HepG2 (cell line): ENCODE measurements around the gene PDLIM7. TPM values are rescaled to one million over a fixed set of nuclear protein-coding genes. Genes with fewer than 3 reads are reported as not detected.
A peak's percentile ranks its signal among the peaks of the same experiment; 100 is the strongest.

Experiments used
- ATF6 ChIP-seq: sonication (generic); formaldehyde crosslinking; conservative IDR thresholded peaks from 2 replicates; pipeline ENCODE4 v1.4.0; 2020; ENCODE audit warnings: missing genetic modification reagents
- BRCA1 ChIP-seq: sonication (generic); formaldehyde crosslinking; IDR thresholded peaks from 2 replicates; pipeline ENCODE4 v1.4.0; 2020; ENCODE audit warnings: missing genetic modification reagents
- CAMTA2 ChIP-seq: sonication (generic); formaldehyde crosslinking; IDR thresholded peaks from 2 replicates; pipeline ENCODE4 v1.4.0; 2020; ENCODE audit warnings: mild to moderate bottlenecking, missing genetic modification reagents, borderline replicate concordance
- CCDC6 ChIP-seq: sonication (generic); formaldehyde crosslinking; IDR thresholded peaks from 2 replicates; pipeline ENCODE4 v1.8.1; 2022; ENCODE audit warnings: mild to moderate bottlenecking, missing genetic modification reagents, moderate library complexity
- CREB1 ChIP-seq, 2 experiments: fragments of 450-650 bp in 1 of 2; IDR thresholded peaks; 2 replicates each; pipeline ENCODE4 v1.6.1; 2016 to 2017; ENCODE audit warnings: control low read depth in 1 of 2, mild to moderate bottlenecking in 1 of 2, missing compliant biosample characterization in 1 of 2, missing genetic modification characterization in 1 of 2
- HMG20A ChIP-seq: IDR thresholded peaks from 2 replicates; pipeline ENCODE4 v1.6.1; 2016; ENCODE audit warnings: borderline replicate concordance
- MIER2 ChIP-seq: IDR thresholded peaks from 2 replicates; pipeline ENCODE4 v1.6.1; 2016; ENCODE audit warnings: missing biosample characterization, missing genetic modification reagents
- NFYB ChIP-seq: sonication (generic); formaldehyde crosslinking; IDR thresholded peaks from 2 replicates; pipeline ENCODE4 v1.4.0; 2020; ENCODE audit warnings: missing genetic modification reagents
- NR2F1 ChIP-seq, 2 experiments: fragments of 450-650 bp in 1 of 2; formaldehyde crosslinking in 1 of 2; IDR thresholded peaks; 2 replicates each; pipeline versions ENCODE4 v1.5.0 to v1.6.1; 2016 to 2020; ENCODE audit warnings: mild to moderate bottlenecking in 1 of 2, missing compliant biosample characterization in 1 of 2, missing genetic modification reagents in 1 of 2, moderate library complexity in 1 of 2
- NR2F6 ChIP-seq, 2 experiments: IDR thresholded peaks; 2 replicates each; pipeline ENCODE4 v1.6.1; 2016; ENCODE audit warnings: antibody characterized with exemption in 1 of 2, mild to moderate bottlenecking in 1 of 2
- PAWR ChIP-seq: sonication (generic); formaldehyde crosslinking; IDR thresholded peaks from 2 replicates; pipeline ENCODE4 v1.4.0; 2020; ENCODE audit warnings: missing genetic modification reagents, mild to moderate bottlenecking, borderline replicate concordance
- PHF8 ChIP-seq: sonication (generic); formaldehyde crosslinking; IDR thresholded peaks from 2 replicates; pipeline ENCODE4 v1.5.0; 2020; ENCODE audit warnings: missing genetic modification reagents
- POGZ ChIP-seq: sonication (generic); formaldehyde crosslinking; IDR thresholded peaks from 2 replicates; pipeline ENCODE4 v1.4.0; 2020; ENCODE audit warnings: mild to moderate bottlenecking, missing genetic modification reagents
- RARA ChIP-seq: IDR thresholded peaks from 2 replicates; pipeline ENCODE4 v1.6.1; 2016; ENCODE audit warnings: missing genetic modification reagents, missing compliant biosample characterization
- SSRP1 ChIP-seq: IDR thresholded peaks from 2 replicates; pipeline ENCODE4 v1.6.1; 2016; ENCODE audit warnings: control low read depth
- ZBTB37 ChIP-seq: sonication (generic); formaldehyde crosslinking; IDR thresholded peaks from 2 replicates; pipeline ENCODE4 v1.4.0; 2020; ENCODE audit warnings: mild to moderate bottlenecking, missing genetic modification reagents
- ZFYVE20 ChIP-seq: sonication (generic); formaldehyde crosslinking; IDR thresholded peaks from 2 replicates; pipeline ENCODE4 v1.8.0; 2023; ENCODE audit warnings: low read depth, mild to moderate bottlenecking, moderate library complexity, missing genetic modification reagents, borderline replicate concordance
- ZKSCAN5 ChIP-seq: sonication (generic); formaldehyde crosslinking; IDR thresholded peaks from 2 replicates; pipeline ENCODE4 v1.5.1; 2020; ENCODE audit warnings: mild to moderate bottlenecking, missing genetic modification reagents
- ZMYM3 ChIP-seq: sonication (generic); formaldehyde crosslinking; IDR thresholded peaks from 2 replicates; pipeline ENCODE4 v1.5.1; 2020; ENCODE audit warnings: mild to moderate bottlenecking, missing genetic modification reagents
- ZNF205 ChIP-seq: IDR thresholded peaks from 2 replicates; pipeline ENCODE4 v1.6.1; 2018; ENCODE audit warnings: missing biosample characterization, missing genetic modification reagents
- ZNF260 ChIP-seq: sonication (generic); formaldehyde crosslinking; IDR thresholded peaks from 2 replicates; pipeline ENCODE4 v1.4.0; 2020; ENCODE audit warnings: missing genetic modification reagents, low read depth, mild to moderate bottlenecking, borderline replicate concordance
- ZNF501 ChIP-seq: sonication (generic); formaldehyde crosslinking; IDR thresholded peaks from 2 replicates; pipeline ENCODE4 v1.5.1; 2020; ENCODE audit warnings: mild to moderate bottlenecking, moderate library complexity, missing genetic modification reagents
- ZNF597 ChIP-seq: sonication (generic); formaldehyde crosslinking; IDR thresholded peaks from 2 replicates; pipeline ENCODE4 v1.5.0; 2020; ENCODE audit warnings: missing genetic modification reagents
- ZNF75D ChIP-seq: sonication (generic); formaldehyde crosslinking; IDR thresholded peaks from 2 replicates; pipeline ENCODE4 v1.8.1; 2023; ENCODE audit warnings: missing genetic modification reagents, mild to moderate bottlenecking, borderline replicate concordance
- ZNF790 ChIP-seq: sonication (generic); formaldehyde crosslinking; IDR thresholded peaks from 2 replicates; pipeline ENCODE4 v1.8.0; 2022; ENCODE audit warnings: missing genetic modification reagents, mild to moderate bottlenecking, borderline replicate concordance
- polyA plus RNA-seq, 8 experiments: library from polyadenylated mRNA; depleted of rRNA in 3 of 8; stranded (reverse) in 7 of 8; unstranded in 1 of 8; fragments of >200 nt; fragmentation: Illumina TruSeq in 4 of 8; extraction: Trizol in 4 of 8; gene quantifications; 2 replicates each; pipeline versions ENCODE4 v1.2.1 to v1.2.3, GENCODE V29; 2011 to 2016; ENCODE audit warnings: low read depth in 4 of 8, missing spikeins in 1 of 8, mixed read lengths in 1 of 8; ENCODE audit not compliant: insufficient read depth in 1 of 8
- total RNA-seq, 5 experiments: library from RNA; depleted of rRNA; stranded (reverse); fragments of >200 nt; fragmentation: Illumina TruSeq; extraction: Trizol; gene quantifications; 2 replicates each; pipeline ENCODE4 v1.2.3, GENCODE V29; 2016; ENCODE audit warnings: low read depth in 1 of 5
- TF ChIP-seq, protein P1 (sequence below): sonication (generic); formaldehyde crosslinking; IDR thresholded peaks from 2 replicates; pipeline ENCODE4 v1.8.0; 2023; ENCODE audit warnings: mild to moderate bottlenecking, missing genetic modification reagents

The PDLIM7 gene
- total and polyA plus RNA-seq, 2 of the 13 experiments (the other 11 are each of a cell fraction or from before 2014, with no cell fraction given): 21.1 to 31.3 TPM

DNA sequence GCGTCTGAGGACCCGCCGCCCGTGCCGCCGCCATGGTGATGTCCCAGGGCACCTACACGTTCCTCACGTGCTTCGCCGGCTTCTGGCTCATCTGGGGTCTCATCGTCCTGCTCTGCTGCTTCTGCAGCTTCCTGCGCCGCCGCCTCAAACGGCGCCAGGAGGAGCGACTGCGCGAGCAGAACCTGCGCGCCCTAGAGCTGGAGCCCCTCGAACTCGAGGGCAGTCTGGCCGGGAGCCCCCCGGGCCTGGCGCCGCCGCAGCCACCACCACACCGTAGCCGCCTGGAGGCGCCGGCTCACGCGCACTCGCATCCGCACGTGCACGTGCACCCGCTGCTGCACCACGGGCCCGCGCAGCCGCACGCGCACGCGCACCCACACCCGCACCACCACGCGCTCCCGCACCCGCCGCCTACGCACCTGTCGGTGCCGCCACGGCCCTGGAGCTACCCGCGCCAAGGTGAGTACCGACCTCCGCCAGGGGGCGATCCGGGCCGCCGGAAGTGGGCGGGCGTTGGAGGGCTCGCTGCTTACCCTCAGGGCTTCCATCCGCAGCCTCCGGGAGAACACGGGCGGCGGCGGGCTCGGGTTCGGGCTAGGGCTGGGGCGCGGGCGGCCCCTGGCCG, 42.3 kb downstream of the PDLIM7 start (continued):
- TF ChIP-seq MIER2 (CRISPR knock-in tag): no peak
- peak; percentile 73 for TF ChIP-seq ZNF501 (CRISPR knock-in tag)
- TF ChIP-seq RARA (CRISPR knock-in tag): 0 out of 2 replicates have a peak, but pooled peaks have one; percentile 6
- TF ChIP-seq ZNF205 (CRISPR knock-in tag): no peak; the same call in 1 of the 2 replicates
- peak; percentile 91 for TF ChIP-seq CCDC6 (CRISPR knock-in tag)
- TF ChIP-seq ZNF597 (CRISPR knock-in tag): no peak
- TF ChIP-seq, protein P1, sequence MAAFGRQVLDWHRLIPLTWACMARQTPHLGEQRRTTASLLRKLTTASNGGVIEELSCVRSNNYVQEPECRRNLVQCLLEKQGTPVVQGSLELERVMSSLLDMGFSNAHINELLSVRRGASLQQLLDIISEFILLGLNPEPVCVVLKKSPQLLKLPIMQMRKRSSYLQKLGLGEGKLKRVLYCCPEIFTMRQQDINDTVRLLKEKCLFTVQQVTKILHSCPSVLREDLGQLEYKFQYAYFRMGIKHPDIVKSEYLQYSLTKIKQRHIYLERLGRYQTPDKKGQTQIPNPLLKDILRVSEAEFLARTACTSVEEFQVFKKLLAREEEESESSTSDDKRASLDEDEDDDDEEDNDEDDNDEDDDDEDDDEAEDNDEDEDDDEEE (CRISPR knock-in tag): peak; percentile 97
- TF ChIP-seq PHF8 (CRISPR knock-in tag): peak; percentile 78
- no peak for TF ChIP-seq PAWR (CRISPR knock-in tag)
- TF ChIP-seq ZFYVE20: 0 out of 2 replicates have a peak, but pooled peaks have one; percentile 63
- peak; percentile 47; the same call in 1 of the 2 replicates for TF ChIP-seq CAMTA2
- peak; percentile 69 for TF ChIP-seq POGZ (CRISPR knock-in tag)
- TF ChIP-seq HMG20A (CRISPR knock-in tag): no peak
- peak; percentile 79; the same call in 1 of the 2 replicates for TF ChIP-seq ZNF790 (CRISPR knock-in tag)
- no peak for TF ChIP-seq NR2F1 (CRISPR knock-in tag; IDR thresholded peaks at IDR 0.05)
- no peak for TF ChIP-seq NFYB (CRISPR knock-in tag)
- no peak for TF ChIP-seq SSRP1 (CRISPR knock-in tag)
- TF ChIP-seq ZBTB37: no peak
- TF ChIP-seq ZKSCAN5 (CRISPR knock-in tag): no peak
- TF ChIP-seq BRCA1: 0 out of 2 replicates have a peak, but pooled peaks have one; percentile 9
- TF ChIP-seq ZNF260 (CRISPR knock-in tag): no peak
- no peak for TF ChIP-seq NR2F6 (IDR thresholded peaks at IDR 0.05)
- peak; percentile 40 for TF ChIP-seq NR2F6 (CRISPR knock-in tag; IDR thresholded peaks at IDR 0.05)
- TF ChIP-seq CREB1 (IDR thresholded peaks at IDR 0.05): no peak
- TF ChIP-seq CREB1 (CRISPR knock-in tag; IDR thresholded peaks at IDR 0.05): no peak
- TF ChIP-seq ZNF75D (CRISPR knock-in tag): no peak
- no peak for TF ChIP-seq ATF6 (CRISPR knock-in tag)
- TF ChIP-seq ZMYM3: no peak
